Panc1 (cell line): ENCODE data around the gene MED31. TPM values are rescaled to one million over a fixed set of nuclear protein-coding genes. Genes with fewer than 3 reads are reported as not detected.

ENCODE experiments used
- ATAC-seq: fragments of 200-7000 bp; cut with Tn5 transposase; 2 replicates; pipeline ENCODE4 v1.9.1; 2020; ENCODE audit warnings: mild to moderate bottlenecking, moderate library complexity
- BruUV-seq: library from RNA; stranded (reverse); fragments of 400-500 nt; replicated peaks from 2 replicates; lab custom pipeline; 2021; lab: Mats Ljungman, UMichigan
- CTCF ChIA-PET: fragments of 300-600 bp; sonication (Branson Sonifier 250); formaldehyde crosslinking; loops from one replicate; lab custom pipeline; 2022; ENCODE audit warnings: antibody characterized with exemption; lab: Charles Lee
- POLR2A ChIA-PET: fragments of 300-600 bp; sonication (Branson Sonifier 250); formaldehyde crosslinking; loops from one replicate; lab custom pipeline; 2022; ENCODE audit warnings: antibody characterized with exemption; lab: Charles Lee
- DNase-seq: peaks from one replicate; pipeline ENCODE4 v3.0.0-alpha.2; 2010; ENCODE audit warnings: low read depth, low spot score
- H3K27ac ChIP-seq: 2 replicates; pipeline ENCODE4 v1.5.1; 2011; ENCODE audit warnings: mild to moderate bottlenecking, low read length, inconsistent platforms
- H3K27me3 ChIP-seq: fragments of 200-500 bp; sonication (Bioruptor generic); 2 replicates; pipeline ENCODE4 v1.6.0; 2014; ENCODE audit warnings: low read length, inconsistent platforms; ENCODE audit not compliant: control insufficient read depth, insufficient read depth
- H3K36me3 ChIP-seq: fragments of 200-500 bp; sonication (Bioruptor generic); 2 replicates; pipeline ENCODE4 v1.5.1; 2014; ENCODE audit warnings: inconsistent platforms, mild to moderate bottlenecking, low read length, moderate library complexity; ENCODE audit not compliant: control insufficient read depth, insufficient read depth
- H3K4me1 ChIP-seq: 2 replicates; pipeline ENCODE4 v1.5.1; 2011; ENCODE audit warnings: inconsistent platforms, mild to moderate bottlenecking, low read length, moderate library complexity; ENCODE audit not compliant: control insufficient read depth, insufficient read depth
- H3K4me3 ChIP-seq, 2 experiments: 2 replicates each; pipeline ENCODE4 v1.5.1; 2011 to 2012; ENCODE audit warnings: low read depth in 2 of 2, low read length in 2 of 2, mild to moderate bottlenecking in 2 of 2, inconsistent platforms in 1 of 2, moderate library complexity in 1 of 2
- H3K9me3 ChIP-seq: fragments of 200-500 bp; sonication (Bioruptor generic); 2 replicates; pipeline ENCODE4 v1.5.1; 2014; ENCODE audit warnings: low read depth, mild to moderate bottlenecking, inconsistent platforms, low read length, moderate library complexity; ENCODE audit not compliant: control insufficient read depth, insufficient read depth
- CTCF ChIP-seq: fragments of 450-650 bp; IDR thresholded peaks from 2 replicates; pipeline ENCODE4 v1.5.1; 2017; ENCODE audit warnings: mild to moderate bottlenecking
- POLR2AphosphoS5 ChIP-seq: IDR thresholded peaks from 2 replicates; pipeline ENCODE4 v1.6.1; 2012; ENCODE audit warnings: mild to moderate bottlenecking, low read depth, low read length, moderate library complexity
- REST ChIP-seq, 2 experiments: IDR thresholded peaks; 2 replicates each; pipeline ENCODE4 v1.6.1; 2011 to 2012; ENCODE audit warnings: low read depth in 2 of 2, control low read depth in 1 of 2, low read length in 1 of 2, mild to moderate bottlenecking in 1 of 2, moderate library complexity in 1 of 2; ENCODE audit not compliant: insufficient read depth in 1 of 2
- SIN3A ChIP-seq: IDR thresholded peaks from 2 replicates; pipeline ENCODE4 v1.6.1; 2012; ENCODE audit warnings: low read depth, mild to moderate bottlenecking, low read length, moderate library complexity, borderline replicate concordance; ENCODE audit not compliant: insufficient read depth
- TCF7L2 ChIP-seq: IDR thresholded peaks from 2 replicates; pipeline ENCODE4 v1.6.1; 2011; ENCODE audit warnings: mild to moderate bottlenecking, low read depth, low read length, inconsistent platforms
- in situ Hi-C: cut with HindIII; loops from 2 replicates; pipeline ENCODE4 v1.10.0; 2016; ENCODE audit warnings: low sequenced_read_pairs, low pct_unique_long_range_greater_than_20kb
- intact Hi-C: fragments of 100-400 bp; cut with micrococcal nuclease; formaldehyde crosslinking; loops from one replicate; pipeline ENCODE4 v1.10.0; 2022; ENCODE audit not compliant: unreplicated experiment
- total RNA-seq: library from RNA; stranded (reverse); gene quantifications from one replicate; pipeline ENCODE4 v1.2.1, GENCODE V29; 2021; ENCODE audit not compliant: unreplicated experiment

The MED31 gene
- total RNA-seq, 1 experiment from 2014 or later = 18.6 TPM

- no peaks in the 10 kb centered on the region for H3K36me3 ChIP-seq
- BruUV-seq = no TSS peak
- no peaks in the 10 kb centered on the region for H3K27me3 ChIP-seq
- no peak for TF ChIP-seq CTCF
- intact Hi-C loops = no loop called here
- no peak overlapping the region for H3K4me3 ChIP-seq
- ChIA-PET POLR2A (no interaction called here), CTCF (no interaction called here)
- ATAC-seq = no peak
- in situ Hi-C loops = no loop called here
- no peaks in the 10 kb centered on the region for H3K4me1 ChIP-seq
- no peaks in the 10 kb centered on the region for H3K9me3 ChIP-seq
- no peak overlapping the region for H3K27ac ChIP-seq
- DNase-seq = no peak
Observed at GRCh38 chr17:6670571-6670970, 19.2 kb upstream of the MED31 start.

- Histone ChIP-seq H3K36me3 (no peaks in the 10 kb centered on the region), H3K9me3 (no peaks in the 10 kb centered on the region), H3K4me1 (no peaks in the 10 kb centered on the region), H3K4me3 (no peak overlapping the region), H3K27ac (no peak overlapping the region), H3K27me3 (no peaks in the 10 kb centered on the region)
- no peak for TF ChIP-seq REST (IDR thresholded peaks at IDR 0.05; ENCODE audit: insufficient read depth in 1 of 2, low read depth in 2 of 2, low read length in 1 of 2)
- TF ChIP-seq SIN3A = no peak
- TF ChIP-seq CTCF = no peak
- TF ChIP-seq TCF7L2 = no peak
- no peak for TF ChIP-seq POLR2AphosphoS5
- ATAC-seq (no peak), DNase-seq (no peak)
- no TSS peak for BruUV-seq
- CTCF ChIA-PET = no interaction called here
- intact Hi-C loops (no loop called here), in situ Hi-C loops (no loop called here)
- POLR2A ChIA-PET = no interaction called here
Observed at GRCh38 chr17:6669479-6670212, 18.2 kb upstream of the MED31 start.
